Measurements from ENCODE around the gene COL1A1. TPM values are rescaled to one million over a fixed set of nuclear protein-coding genes. Genes with fewer than 3 reads are reported as not detected.

Gene COL1A1
- polyA plus RNA-seq, 3 donors, result not detected

DNA sequence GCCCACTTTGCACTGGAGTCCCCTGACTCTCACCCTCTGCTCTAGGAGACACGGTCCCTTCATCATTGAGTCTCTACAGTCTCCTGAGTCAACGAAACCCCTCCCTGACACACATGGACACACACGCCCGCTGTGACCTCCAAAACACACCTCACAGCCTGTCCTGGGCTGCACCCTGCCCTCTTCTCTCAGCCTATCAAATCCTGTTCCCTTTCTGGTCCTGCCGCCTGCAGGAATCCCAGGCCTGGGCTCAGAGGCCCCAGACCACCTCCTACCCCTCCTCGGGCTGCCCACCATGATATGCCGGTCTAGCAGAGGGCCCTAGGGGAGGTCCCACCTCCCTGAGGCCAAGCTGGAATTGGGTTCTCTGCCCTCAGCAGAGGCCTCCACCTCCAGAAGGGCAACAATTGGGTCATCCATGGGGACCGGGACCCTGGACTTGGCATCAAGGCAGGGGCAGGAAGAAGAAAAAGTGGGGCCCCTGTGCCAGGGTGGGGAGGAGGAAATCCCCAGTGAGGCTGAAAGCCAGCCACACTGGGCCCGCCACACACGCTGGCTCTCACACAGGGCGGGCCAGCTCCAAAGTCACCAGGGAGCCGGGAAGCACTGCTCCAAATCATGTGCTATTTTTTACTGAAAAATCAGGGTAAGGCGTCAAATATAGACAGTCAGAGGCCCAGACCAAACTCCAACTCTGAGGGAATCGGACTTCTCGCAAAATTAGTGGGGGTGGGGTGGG lies 54.3 kb downstream of the COL1A1 start:
- H3K9me3 ChIP-seq (replicated peaks in 1 of 2; ENCODE audit: control insufficient read depth in 1 of 2, insufficient read depth in 1 of 2, low read length in 2 of 2), result no peaks in the 10 kb centered on the region
- Mint-ChIP-seq H3K36me3 (peaks cover 48 to 53% of the 10 kb centered on the region in 2 donors), H3K9me3 (peaks cover 0 to 4% (median 0%) of the 10 kb centered on the region in 7 donors), H3K27ac (peak overlapping the region; percentile 95 to 98 (median 96)), H3K4me1 (peaks cover 60% of the 10 kb centered on the region), H3K27me3 (ENCODE audit: low read depth in 3 of 3) (peaks cover 0 to 2% (median 1%) of the 10 kb centered on the region in 3 donors), H3K4me3 (peak overlapping the region; percentile 100)
- WGBS (ENCODE audit: insufficient coverage), result 44% methylated on average over 9 of the region's 15 CpGs
- DNase-seq, result no peak
- peak overlapping the region; percentile 83 to 93 for H3K27ac ChIP-seq (ENCODE audit: low read depth in 1 of 2, low read length in 2 of 2)
- peaks cover 95% of the 10 kb centered on the region for H3K79me2 ChIP-seq (ENCODE audit: insufficient read depth, low read length)
- peaks cover 36 to 46% of the 10 kb centered on the region in 2 donors for H3K36me3 ChIP-seq (replicated peaks in 1 of 2; ENCODE audit: control insufficient read depth in 1 of 2, insufficient read depth in 2 of 2, low read length in 2 of 2)
- intact Hi-C loops (cut with micrococcal nuclease), result no loop called here
- H3K9ac ChIP-seq (ENCODE audit: insufficient read depth, low read length, poor library complexity, severe bottlenecking), result peak overlapping the region; percentile 90
- peak overlapping the region; percentile 99 for H3K4me2 ChIP-seq (replicated peaks; ENCODE audit: extremely low read depth, low read length, poor library complexity, severe bottlenecking)
- H3K4me3 ChIP-seq (replicated peaks in 1 of 3; ENCODE audit: low read depth in 2 of 3, low read length in 3 of 3), result peak overlapping the region; percentile 83 to 100 (median 95)
- no peaks in the 10 kb centered on the region for H3K27me3 ChIP-seq (ENCODE audit: control insufficient read depth in 2 of 2, insufficient read depth in 2 of 2, low read length in 2 of 2)
- TF ChIP-seq, protein P1, sequence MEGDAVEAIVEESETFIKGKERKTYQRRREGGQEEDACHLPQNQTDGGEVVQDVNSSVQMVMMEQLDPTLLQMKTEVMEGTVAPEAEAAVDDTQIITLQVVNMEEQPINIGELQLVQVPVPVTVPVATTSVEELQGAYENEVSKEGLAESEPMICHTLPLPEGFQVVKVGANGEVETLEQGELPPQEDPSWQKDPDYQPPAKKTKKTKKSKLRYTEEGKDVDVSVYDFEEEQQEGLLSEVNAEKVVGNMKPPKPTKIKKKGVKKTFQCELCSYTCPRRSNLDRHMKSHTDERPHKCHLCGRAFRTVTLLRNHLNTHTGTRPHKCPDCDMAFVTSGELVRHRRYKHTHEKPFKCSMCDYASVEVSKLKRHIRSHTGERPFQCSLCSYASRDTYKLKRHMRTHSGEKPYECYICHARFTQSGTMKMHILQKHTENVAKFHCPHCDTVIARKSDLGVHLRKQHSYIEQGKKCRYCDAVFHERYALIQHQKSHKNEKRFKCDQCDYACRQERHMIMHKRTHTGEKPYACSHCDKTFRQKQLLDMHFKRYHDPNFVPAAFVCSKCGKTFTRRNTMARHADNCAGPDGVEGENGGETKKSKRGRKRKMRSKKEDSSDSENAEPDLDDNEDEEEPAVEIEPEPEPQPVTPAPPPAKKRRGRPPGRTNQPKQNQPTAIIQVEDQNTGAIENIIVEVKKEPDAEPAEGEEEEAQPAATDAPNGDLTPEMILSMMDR (IDR thresholded peaks at IDR 0.05), result no peak
- H3K4me1 ChIP-seq (ENCODE audit: control insufficient read depth in 1 of 2, insufficient read depth in 2 of 2, low read length in 2 of 2), result peaks cover 56 to 69% of the 10 kb centered on the region in 2 donors
- no peak overlapping the region for H2AFZ ChIP-seq (ENCODE audit: insufficient read depth, low read depth, low read length, poor library complexity, severe bottlenecking)
- peaks cover 90% of the 10 kb centered on the region for H4K20me1 ChIP-seq (ENCODE audit: insufficient read depth, low read length)

DNA sequence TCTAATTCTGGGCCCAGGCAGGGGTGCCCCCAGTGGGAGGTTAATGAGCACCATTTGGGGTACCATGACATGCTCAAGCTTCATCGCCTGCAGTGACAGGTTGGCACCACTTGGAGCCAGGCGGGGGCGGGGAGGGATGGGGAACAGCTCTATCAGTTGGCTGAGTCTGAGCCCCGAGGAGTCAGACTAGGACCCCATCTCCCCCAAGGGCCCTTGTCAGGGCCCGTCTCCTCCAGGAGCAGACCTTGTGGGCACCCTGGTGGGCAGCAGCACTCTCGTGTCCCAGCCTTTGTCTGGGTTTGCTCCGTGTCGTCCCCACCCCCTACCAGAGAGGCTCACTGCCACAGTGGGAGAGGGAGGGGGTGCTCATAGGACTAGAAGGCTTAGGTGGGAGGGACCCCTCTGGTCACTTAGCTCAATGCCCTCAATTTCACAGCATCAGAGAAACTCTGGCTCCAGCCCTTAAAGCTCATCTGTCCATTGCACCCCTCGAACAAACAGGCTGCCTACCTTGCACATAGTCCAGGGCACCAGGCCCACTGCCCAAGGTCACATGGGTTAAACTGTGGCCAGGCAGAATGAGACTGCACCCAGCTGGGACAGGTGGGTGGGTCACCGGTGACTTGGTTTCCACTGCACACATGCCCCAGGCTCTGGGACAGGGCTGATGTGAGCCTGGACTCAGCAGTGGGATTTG lies 55.1 kb downstream of the COL1A1 start:
- Mint-ChIP-seq H3K36me3 (peaks cover 55 to 60% of the 10 kb centered on the region in 2 donors), H3K27me3 (ENCODE audit: low read depth in 3 of 3) (peaks cover 0 to 2% (median 1%) of the 10 kb centered on the region in 3 donors), H3K4me3 (peak overlapping the region; percentile 100), H3K4me1 (peaks cover 63% of the 10 kb centered on the region), H3K9me3 (peaks cover 0 to 4% (median 0%) of the 10 kb centered on the region in 7 donors), H3K27ac (peak overlapping the region in 6 of 7 donors; percentile 69 to 98 (median 96))
- Histone ChIP-seq H3K79me2 (ENCODE audit: insufficient read depth, low read length) (peaks cover 98% of the 10 kb centered on the region), H3K4me2 (replicated peaks; ENCODE audit: extremely low read depth, low read length, poor library complexity, severe bottlenecking) (peak overlapping the region; percentile 99), H3K27ac (ENCODE audit: low read depth in 1 of 2, low read length in 2 of 2) (peak overlapping the region in 1 of 2 donors; percentile 93), H3K9ac (ENCODE audit: insufficient read depth, low read length, poor library complexity, severe bottlenecking) (peak overlapping the region; percentile 90), H4K20me1 (ENCODE audit: insufficient read depth, low read length) (peaks cover 94% of the 10 kb centered on the region), H3K9me3 (replicated peaks in 1 of 2; ENCODE audit: control insufficient read depth in 1 of 2, insufficient read depth in 1 of 2, low read length in 2 of 2) (no peaks in the 10 kb centered on the region), H3K4me3 (replicated peaks in 1 of 3; ENCODE audit: low read depth in 2 of 3, low read length in 3 of 3) (peak overlapping the region; percentile 83 to 100 (median 95)), H3K36me3 (replicated peaks in 1 of 2; ENCODE audit: control insufficient read depth in 1 of 2, insufficient read depth in 2 of 2, low read length in 2 of 2) (peaks cover 42 to 53% of the 10 kb centered on the region in 2 donors), H3K4me1 (ENCODE audit: control insufficient read depth in 1 of 2, insufficient read depth in 2 of 2, low read length in 2 of 2) (peaks cover 59 to 70% of the 10 kb centered on the region in 2 donors), H2AFZ (ENCODE audit: insufficient read depth, low read depth, low read length, poor library complexity, severe bottlenecking) (no peak overlapping the region), H3K27me3 (ENCODE audit: control insufficient read depth in 2 of 2, insufficient read depth in 2 of 2, low read length in 2 of 2) (no peaks in the 10 kb centered on the region)
- 84% methylated on average over 4 of the region's 10 CpGs for WGBS (ENCODE audit: insufficient coverage)
- intact Hi-C loops (cut with micrococcal nuclease), result no loop called here
- TF ChIP-seq, protein P1 (IDR thresholded peaks at IDR 0.05), result peak; percentile 15
- DNase-seq, result no peak

Data from CD14-positive monocyte (primary cell).